Small intestine (tissue), 7 donors: ENCODE measurements around the gene LPP. TPM values are rescaled to one million over a fixed set of nuclear protein-coding genes. Genes with fewer than 3 reads are reported as not detected.

Experiments
- DNase-seq, 2 donors: peaks; one replicate each; pipeline versions ENCODE4 v3.0.0 to v3.0.0-alpha.2; 2013
- FAIRE-seq: peaks from 2 replicates; lab custom pipeline; 2012; peaks lifted over from hg19 to GRCh38; lab: Jason Lieb, UNC
- H3K27ac ChIP-seq, 3 donors: one replicate each; pipeline ENCODE4 v1.5.1; 2013; ENCODE audit warnings: low read length in 2 of 3, mild to moderate bottlenecking in 2 of 3, control low read depth in 1 of 3, inconsistent platforms in 1 of 3, low read depth in 1 of 3, moderate library complexity in 1 of 3
- H3K27me3 ChIP-seq, 3 donors: one replicate each; pipeline ENCODE4 v1.6.1; 2013; ENCODE audit warnings: low read length in 3 of 3, inconsistent platforms in 1 of 3; ENCODE audit not compliant: control insufficient read depth in 3 of 3, insufficient read depth in 3 of 3
- H3K36me3 ChIP-seq, 3 donors: one replicate each; pipeline ENCODE4 v1.6.1; 2013; ENCODE audit warnings: low read length in 3 of 3, inconsistent platforms in 1 of 3, low read depth in 1 of 3, mild to moderate bottlenecking in 1 of 3, moderate library complexity in 1 of 3; ENCODE audit not compliant: control insufficient read depth in 3 of 3, insufficient read depth in 2 of 3
- H3K4me1 ChIP-seq, 3 donors: one replicate each; pipeline ENCODE4 v1.6.1; 2013; ENCODE audit warnings: low read length in 2 of 3, inconsistent platforms in 1 of 3, low read depth in 1 of 3, mild to moderate bottlenecking in 1 of 3, moderate library complexity in 1 of 3; ENCODE audit not compliant: control insufficient read depth in 3 of 3, insufficient read depth in 2 of 3
- H3K4me3 ChIP-seq, 3 donors: one replicate each; pipeline ENCODE4 v1.5.1; 2013; ENCODE audit warnings: low read length in 3 of 3, control low read depth in 1 of 3, inconsistent platforms in 1 of 3, low read depth in 1 of 3, mild to moderate bottlenecking in 1 of 3, moderate library complexity in 1 of 3
- H3K9me3 ChIP-seq, 2 donors: one replicate each; pipeline ENCODE4 v1.6.1; 2013; ENCODE audit warnings: low read depth in 1 of 2, low read length in 1 of 2; ENCODE audit not compliant: control insufficient read depth in 2 of 2, insufficient read depth in 1 of 2
- WGBS, 3 donors: extraction: QIAGEN DNeasy Blood & Tissue Kit; methylation state at CpG; one replicate each; pipeline ENCODE4 v1.1.7; 2013; 5-methylcytosine and 5-hydroxymethylcytosine counted together
- polyA plus RNA-seq, 4 donors: library from polyadenylated mRNA; stranded (reverse) in 3 of 4; unstranded in 1 of 4; fragments of 200-250 nt in 3 of 4; fragments of 120-200 nt in 1 of 4; gene quantifications; one replicate each; pipeline versions ENCODE4 v1.2.1 to v1.2.3, GENCODE V29; 2013
- donor health status: healthy with polysubstance abuse.
- donor health status: control.
- donor health status: control.
- donor health status: Bipolar disorder and iron deficiency.
- donor health status: healthy.

Gene LPP
- polyA plus RNA-seq, 4 donors, result 5.4 to 35.8 (median 12.4) TPM

DNA sequence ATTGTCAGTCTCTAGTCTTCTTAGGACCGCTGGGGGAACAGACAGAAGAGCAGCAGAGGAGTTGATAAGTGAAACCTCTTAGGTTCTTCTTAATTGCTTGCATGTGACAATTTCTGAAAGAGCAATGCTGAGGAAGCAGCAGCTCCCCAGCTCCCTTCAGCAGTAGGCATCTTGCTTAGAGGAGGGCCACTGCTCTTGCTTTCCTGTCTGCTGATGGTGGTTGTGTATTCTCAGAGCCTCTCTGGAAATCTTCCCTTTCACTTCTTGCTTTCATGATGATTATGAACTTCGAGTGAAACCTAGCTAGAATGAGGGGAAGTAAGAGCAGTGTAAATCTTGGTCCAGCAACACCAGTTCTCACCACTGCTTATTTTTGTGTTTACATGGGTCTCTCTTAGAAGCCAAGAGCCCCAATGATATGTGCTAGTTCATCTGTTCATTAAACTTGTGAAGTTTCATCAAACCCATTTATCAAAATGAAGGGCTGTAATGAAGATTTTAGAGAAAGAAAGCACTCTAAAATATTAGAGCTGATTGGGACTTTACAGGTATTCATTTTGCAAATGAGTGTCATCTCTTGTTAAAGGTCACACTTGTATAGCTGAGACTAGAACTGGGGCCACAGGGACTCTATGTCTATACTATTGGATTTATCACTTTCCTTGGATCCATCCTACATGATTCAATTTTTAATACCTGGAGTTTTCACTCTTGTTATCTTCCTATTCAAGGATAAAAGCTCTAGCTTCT lies 246.7 kb downstream of the LPP start:
- Histone ChIP-seq H3K27me3 (no peaks in the 10 kb centered on the region), H3K36me3 (peaks cover 0 to 8% (median 1%) of the 10 kb centered on the region in 3 donors), H3K27ac (no peak overlapping the region), H3K4me1 (peaks cover 8 to 24% (median 14%) of the 10 kb centered on the region in 3 donors), H3K9me3 (no peaks in the 10 kb centered on the region), H3K4me3 (no peak overlapping the region)
- 34 to 63% (median 53%) methylated on average over 2 of the region's 2 CpGs for WGBS, 3 donors
- DNase-seq, result no peak
- FAIRE-seq, result no peak

DNA sequence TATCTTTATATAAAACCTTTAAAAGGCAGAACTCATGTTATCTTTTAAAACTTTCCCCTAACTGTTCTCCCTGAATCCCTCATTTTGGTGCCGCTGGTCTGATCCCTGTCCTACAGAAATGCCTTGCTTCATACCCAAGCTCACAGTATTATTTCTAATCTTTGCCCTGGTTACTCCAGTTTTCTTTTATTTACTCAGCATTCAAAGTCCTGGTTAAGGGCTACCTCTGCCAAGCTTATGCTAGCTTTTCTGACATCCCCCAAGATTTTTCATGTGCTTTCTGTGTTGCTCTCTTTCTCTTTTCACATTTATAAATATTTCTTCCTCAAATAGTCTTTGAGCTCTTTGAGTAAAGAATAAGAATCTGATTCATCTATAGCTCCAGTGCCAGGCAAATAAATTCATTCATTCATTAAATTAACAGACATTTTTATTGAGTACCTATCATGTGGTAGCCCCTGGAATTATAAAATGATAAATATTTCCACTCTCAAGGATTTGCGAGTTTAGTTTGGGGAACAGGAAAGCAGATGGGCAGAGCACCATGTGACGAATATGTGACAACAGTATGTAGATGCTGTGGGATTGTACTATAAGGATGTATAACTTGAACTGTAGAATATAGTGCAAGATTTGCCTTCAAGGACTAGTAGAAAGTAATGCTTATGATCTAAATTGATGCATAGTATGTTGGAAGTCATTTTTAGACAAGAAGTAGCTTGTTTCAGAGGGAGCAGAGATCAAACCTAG lies 247.5 kb downstream of the LPP start:
- H3K27me3 ChIP-seq, result no peaks in the 10 kb centered on the region
- H3K36me3 ChIP-seq, result peaks cover 0 to 11% (median 7%) of the 10 kb centered on the region in 3 donors
- no peaks in the 10 kb centered on the region for H3K9me3 ChIP-seq
- FAIRE-seq (no peak), DNase-seq (no peak)
- WGBS, 3 donors, result 51 to 71% (median 67%) methylated on average over 3 of the region's 3 CpGs
- H3K4me1 ChIP-seq, result peaks cover 8 to 24% (median 13%) of the 10 kb centered on the region in 3 donors
- H3K4me3 ChIP-seq, result no peak overlapping the region
- H3K27ac ChIP-seq, result no peak overlapping the region

DNA sequence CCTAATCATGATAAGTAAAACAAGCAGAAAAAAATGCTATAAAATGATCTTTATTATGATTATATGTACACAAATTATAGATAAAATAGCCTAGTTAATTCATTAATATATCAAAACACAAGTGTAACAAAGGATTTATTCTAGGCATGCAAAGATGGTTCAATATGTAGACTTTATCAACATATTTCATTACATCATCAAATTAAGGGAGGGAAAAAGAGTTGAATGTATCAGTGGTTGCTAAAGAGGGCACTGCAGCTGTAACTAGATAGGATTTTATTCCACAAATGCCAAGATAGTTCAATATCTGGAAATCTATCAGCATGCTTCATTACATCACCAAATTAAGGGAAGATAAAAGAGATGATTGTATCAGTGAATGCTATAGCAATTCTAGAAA lies 248.3 kb downstream of the LPP start:
- no peak overlapping the region for H3K4me3 ChIP-seq
- no peak for FAIRE-seq
- H3K9me3 ChIP-seq, result no peaks in the 10 kb centered on the region
- H3K27me3 ChIP-seq, result no peaks in the 10 kb centered on the region
- H3K4me1 ChIP-seq, result peaks cover 5 to 19% (median 6%) of the 10 kb centered on the region in 3 donors
- no peak for DNase-seq
- H3K36me3 ChIP-seq, result peaks cover 0 to 11% (median 11%) of the 10 kb centered on the region in 3 donors
- H3K27ac ChIP-seq, result no peak overlapping the region

DNA sequence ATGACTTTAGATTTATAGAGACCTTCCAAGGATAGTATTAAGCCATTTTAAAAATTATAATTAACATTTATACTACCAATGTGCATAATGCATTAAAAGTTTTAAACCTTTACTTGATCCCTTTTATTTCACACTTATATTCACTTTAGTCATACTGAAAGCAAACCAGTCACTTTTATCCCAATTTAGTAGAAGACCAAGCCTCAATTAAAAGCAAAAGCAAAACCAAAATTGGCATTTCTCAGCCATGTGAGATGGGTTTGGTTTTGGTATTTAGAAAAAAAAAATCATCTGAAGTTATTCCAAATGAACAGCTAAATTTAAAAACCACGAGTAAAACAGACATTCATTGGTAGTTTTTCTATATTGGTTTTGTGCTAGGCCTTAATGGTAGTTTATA lies 249.4 kb downstream of the LPP start:
- Histone ChIP-seq H3K4me3 (no peak overlapping the region), H3K27me3 (no peaks in the 10 kb centered on the region), H3K36me3 (peaks cover 0 to 17% (median 13%) of the 10 kb centered on the region in 3 donors), H3K27ac (no peak overlapping the region), H3K9me3 (no peaks in the 10 kb centered on the region), H3K4me1 (peaks cover 0 to 10% (median 0%) of the 10 kb centered on the region in 3 donors)
- DNase-seq, result no peak
- FAIRE-seq, result no peak
- WGBS, 3 donors, result 57 to 83% (median 68%) methylated on average over 1 of the region's 1 CpG

DNA sequence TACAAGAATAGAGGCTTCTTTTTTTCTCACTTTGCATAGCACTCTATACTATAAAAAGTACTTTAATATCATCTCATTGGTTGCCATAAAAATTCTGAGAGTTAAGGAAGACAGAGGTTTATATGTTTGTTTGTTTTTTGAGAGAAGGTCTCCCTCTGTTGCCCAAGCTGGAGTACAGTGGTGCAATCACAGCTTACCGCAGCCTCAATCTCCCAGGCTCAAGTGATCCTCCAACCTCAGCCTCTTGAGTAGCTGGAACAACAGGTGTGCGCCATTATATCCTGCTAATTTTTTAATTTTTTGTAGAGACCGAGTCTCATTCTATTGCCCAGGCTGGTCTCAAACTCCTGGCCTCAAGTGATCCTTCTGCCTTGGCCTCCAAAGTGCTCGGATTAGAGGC lies 250.2 kb downstream of the LPP start:
- 98 to 99% (median 98%) methylated on average over 4 of the region's 4 CpGs for WGBS, 3 donors
- no peaks in the 10 kb centered on the region for H3K9me3 ChIP-seq
- no peak overlapping the region for H3K4me3 ChIP-seq
- no peak for FAIRE-seq
- peaks cover 0 to 10% (median 0%) of the 10 kb centered on the region in 3 donors for H3K4me1 ChIP-seq
- H3K36me3 ChIP-seq, result peaks cover 2 to 19% (median 13%) of the 10 kb centered on the region in 3 donors
- no peak for DNase-seq
- no peaks in the 10 kb centered on the region for H3K27me3 ChIP-seq
- no peak overlapping the region for H3K27ac ChIP-seq

GRCh38 chr3:188404701-188405100 lies 250.7 kb downstream of the LPP start:
- DNase-seq, result no peak
- no peaks in the 10 kb centered on the region for H3K9me3 ChIP-seq
- FAIRE-seq, result no peak
- no peak overlapping the region for H3K4me3 ChIP-seq
- no peaks in the 10 kb centered on the region for H3K27me3 ChIP-seq
- H3K36me3 ChIP-seq, result peaks cover 2 to 19% (median 13%) of the 10 kb centered on the region in 3 donors
- H3K4me1 ChIP-seq, result peaks cover 0 to 10% (median 0%) of the 10 kb centered on the region in 3 donors
- H3K27ac ChIP-seq, result no peak overlapping the region
- 94 to 96% (median 94%) methylated on average over 4 of the region's 4 CpGs for WGBS, 3 donors

DNA sequence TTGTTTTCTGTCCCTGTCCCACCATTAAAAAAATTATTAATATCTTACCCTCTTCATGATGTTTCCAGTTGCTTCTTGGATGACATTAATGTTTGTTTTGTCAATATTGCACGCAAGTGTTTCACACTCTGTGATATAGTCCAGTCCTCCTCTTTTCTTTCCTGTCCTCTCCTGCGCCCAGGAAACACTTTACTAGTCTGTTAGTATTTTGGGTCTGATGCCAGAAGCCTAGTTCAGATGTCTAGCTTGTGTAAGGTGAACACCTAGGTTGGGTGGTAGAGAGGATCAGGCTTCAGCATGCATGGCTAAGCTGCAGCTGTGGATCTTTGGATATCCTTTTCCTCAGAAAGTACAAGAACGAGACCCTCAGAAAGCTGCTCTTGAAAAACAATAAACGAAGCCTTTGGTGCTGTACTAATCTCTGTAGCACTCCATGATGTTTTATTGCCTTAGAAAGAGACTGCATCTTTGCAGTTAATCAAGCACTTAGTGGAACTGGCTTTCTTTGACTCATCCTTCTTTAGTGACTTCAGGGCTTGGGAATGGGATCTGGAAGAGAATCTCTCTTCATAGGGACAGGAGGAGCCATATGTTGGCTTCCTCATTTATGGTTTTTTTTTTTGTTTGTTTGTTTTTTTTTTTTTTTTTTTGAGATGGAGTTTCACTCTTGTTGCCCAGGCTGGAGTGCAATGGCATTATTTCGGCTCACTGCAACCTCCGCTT lies 253.4 kb downstream of the LPP start:
- FAIRE-seq, result no peak
- H3K27ac ChIP-seq, result no peak overlapping the region

DNA sequence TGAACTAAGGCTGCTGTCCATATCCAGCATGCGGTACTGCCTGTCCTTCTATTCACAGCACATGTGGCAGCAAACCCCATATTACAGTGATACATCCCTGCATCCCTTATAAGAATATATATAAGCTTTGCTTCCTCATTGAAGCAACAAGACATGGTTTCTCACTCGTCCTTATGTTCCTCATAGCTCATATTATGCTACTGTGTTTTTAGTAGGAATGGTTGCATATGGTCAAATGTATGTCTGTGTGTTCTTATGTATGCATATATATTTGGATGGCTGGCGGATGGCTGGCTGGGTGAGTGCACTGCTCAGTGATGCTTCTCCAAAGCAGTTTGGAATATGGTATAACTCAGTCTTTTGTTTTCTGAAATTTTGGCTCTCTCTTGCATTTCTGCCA lies 254.9 kb downstream of the LPP start:
- FAIRE-seq (no peak), DNase-seq (no peak)
- Histone ChIP-seq H3K36me3 (peaks cover 2 to 19% (median 13%) of the 10 kb centered on the region in 3 donors), H3K9me3 (no peaks in the 10 kb centered on the region), H3K4me3 (no peak overlapping the region), H3K4me1 (no peaks in the 10 kb centered on the region), H3K27me3 (no peaks in the 10 kb centered on the region), H3K27ac (no peak overlapping the region)
- 87 to 91% (median 91%) methylated on average over 3 of the region's 3 CpGs for WGBS, 3 donors

More for the DNA sequence above, 253.4 kb downstream of the LPP start:
- 68 to 70% (median 69%) methylated on average over 6 of the region's 6 CpGs for WGBS, 3 donors
- Histone ChIP-seq H3K36me3 (peaks cover 2 to 19% (median 13%) of the 10 kb centered on the region in 3 donors), H3K9me3 (no peaks in the 10 kb centered on the region), H3K27me3 (no peaks in the 10 kb centered on the region), H3K4me1 (no peaks in the 10 kb centered on the region), H3K4me3 (no peak overlapping the region)
- no peak for DNase-seq
